Measurements from ENCODE around the gene PELI3.
A peak's percentile ranks its signal among the peaks of the same experiment; 100 is the strongest.
"Not testable (repeated sequence)": the region's sequence is repeated elsewhere in the genome, so short reads cannot be mapped to it uniquely, and the experiment has no call there.

PELI3 gene

GRCh38 chr11:66466225-66467033 lies at the start of gene PELI3:
Gene PELI3 (plus strand): TSS chr11:66466905. CDS start chr11:66468129, 1,224 bp downstream.
- peak; percentile 86 for DNase-seq (ENCODE audit: low spot score)

- DNase-seq (ENCODE audit: low spot score): no peak
Measured at GRCh38 chr11:66417000-66417399, 49.7 kb upstream of the PELI3 start.

- DNase-seq (ENCODE audit: low spot score): peak; percentile 71
Measured at GRCh38 chr11:66418168-66418985, 48.3 kb upstream of the PELI3 start.

- DNase-seq (ENCODE audit: low spot score): no peak
Measured at GRCh38 chr11:66418986-66419308, 47.8 kb upstream of the PELI3 start.

GRCh38 chr11:66419825-66420224 lies 46.9 kb upstream of the PELI3 start:
- DNase-seq (ENCODE audit: low spot score): no peak

- DNase-seq (ENCODE audit: low spot score): no peak
Measured at GRCh38 chr11:66420671-66421476, 45.8 kb upstream of the PELI3 start, which contains the start of gene NPAS4. Gene NPAS4 (plus strand): TSS chr11:66421035. CDS start chr11:66421180, 145 bp downstream.

GRCh38 chr11:66421492-66422205 lies 45.1 kb upstream of the PELI3 start:
- peak; percentile 83 for DNase-seq (ENCODE audit: low spot score)

- DNase-seq (ENCODE audit: low spot score): no peak
Measured at GRCh38 chr11:66426314-66426713, 40.4 kb upstream of the PELI3 start.

- DNase-seq (ENCODE audit: low spot score): no peak
Measured at GRCh38 chr11:66428933-66429332, 37.8 kb upstream of the PELI3 start.

GRCh38 chr11:66429983-66430602 lies 36.6 kb upstream of the PELI3 start:
- DNase-seq (ENCODE audit: low spot score): peak; percentile 57

GRCh38 chr11:66431287-66431686 lies 35.4 kb upstream of the PELI3 start:
- DNase-seq (ENCODE audit: low spot score): not testable (repeated sequence)

GRCh38 chr11:66431871-66432329 lies 34.8 kb upstream of the PELI3 start:
- DNase-seq (ENCODE audit: low spot score): not testable (repeated sequence)

- no peak for DNase-seq (ENCODE audit: low spot score)
Measured at GRCh38 chr11:66432597-66432996, 34.1 kb upstream of the PELI3 start.

- no peak for DNase-seq (ENCODE audit: low spot score)
Measured at GRCh38 chr11:66437979-66438503, 28.7 kb upstream of the PELI3 start.

GRCh38 chr11:66438504-66439466 lies 27.9 kb upstream of the PELI3 start, which contains the start of gene MRPL11:
Gene MRPL11 (minus strand): TSS chr11:66438848. CDS start chr11:66438754, 94 bp downstream.
- peak; percentile 94 for DNase-seq (ENCODE audit: low spot score)

GRCh38 chr11:66440101-66440939 lies 26.4 kb upstream of the PELI3 start:
- DNase-seq (ENCODE audit: low spot score): not testable (repeated sequence)

- DNase-seq (ENCODE audit: low spot score): not testable (repeated sequence)
Measured at GRCh38 chr11:66440940-66441282, 25.8 kb upstream of the PELI3 start.

GRCh38 chr11:66443602-66444001 lies 23.1 kb upstream of the PELI3 start:
- no peak for DNase-seq (ENCODE audit: low spot score)

- no peak for DNase-seq (ENCODE audit: low spot score)
Measured at GRCh38 chr11:66447012-66447411, 19.7 kb upstream of the PELI3 start.
